Measurements from ENCODE around the gene CUBN.

- no peak for TF ChIP-seq EZH2phosphoT487 (IDR thresholded peaks at IDR 0.05; ENCODE audit: borderline replicate concordance, low read length)
- no peak for TF ChIP-seq CTCF (conservative IDR thresholded peaks at IDR 0.05; ENCODE audit: low read depth, low read length)
Observed at GRCh38 chr10:16893664-16894063, 235.9 kb downstream of the CUBN start.
